ENCODE results near the gene IGF2R. TPM values are rescaled to one million over a fixed set of nuclear protein-coding genes. Genes with fewer than 3 reads are reported as not detected.
"Not testable (repeated sequence)": the region's sequence is repeated elsewhere in the genome, so short reads cannot be mapped to it uniquely, and the experiment has no call there.

The IGF2R gene
- total RNA-seq, 2 donors from 2014 or later = 50.8 TPM

- H3K4me3 ChIP-seq = no peak overlapping the region
- intact Hi-C loops (cut with DNase I) = no loop called here
- ATAC-seq = no peak
- TF ChIP-seq POLR2A (IDR thresholded peaks at IDR 0.05) = no peak
- no peak for TF ChIP-seq CTCF (IDR thresholded peaks at IDR 0.05)
- no peaks in the 10 kb centered on the region for H3K36me3 ChIP-seq (replicated peaks in 1 of 2; ENCODE audit: insufficient read depth in 1 of 2, low read depth in 2 of 2)
- no peak overlapping the region for H3K27ac ChIP-seq
- no peak for DNase-seq
- H3K9me3 ChIP-seq = no peaks in the 10 kb centered on the region
- H3K4me1 ChIP-seq = no peaks in the 10 kb centered on the region
- H3K27me3 ChIP-seq = no peaks in the 10 kb centered on the region
Measured at GRCh38 chr6:160110586-160111123, 141.8 kb downstream of the IGF2R start.

GRCh38 chr6:160111806-160112205, 142.9 kb downstream of the IGF2R start:
- ATAC-seq (no peak), DNase-seq (no peak)
- WGBS, 2 donors = 83 to 87% methylated on average over 4 of the region's 4 CpGs
- no peaks in the 10 kb centered on the region for H3K27me3 ChIP-seq
- H3K4me3 ChIP-seq = no peak overlapping the region
- no peaks in the 10 kb centered on the region for H3K4me1 ChIP-seq
- H3K36me3 ChIP-seq (replicated peaks in 1 of 2; ENCODE audit: insufficient read depth in 1 of 2, low read depth in 2 of 2) = no peaks in the 10 kb centered on the region
- no peak for TF ChIP-seq POLR2A (IDR thresholded peaks at IDR 0.05)
- no peak for TF ChIP-seq CTCF (IDR thresholded peaks at IDR 0.05)
- no peak overlapping the region for H3K27ac ChIP-seq
- intact Hi-C loops (cut with DNase I) = no loop called here
- no peaks in the 10 kb centered on the region for H3K9me3 ChIP-seq

GRCh38 chr6:160112628-160113299, 143.9 kb downstream of the IGF2R start:
- intact Hi-C loops (cut with DNase I) = no loop called here
- Histone ChIP-seq H3K4me1 (no peaks in the 10 kb centered on the region), H3K27me3 (no peaks in the 10 kb centered on the region), H3K9me3 (peaks cover 0 to 1% (median 0%) of the 10 kb centered on the region in 3 donors), H3K27ac (no peak overlapping the region), H3K4me3 (no peak overlapping the region), H3K36me3 (replicated peaks in 1 of 2; ENCODE audit: insufficient read depth in 1 of 2, low read depth in 2 of 2) (no peaks in the 10 kb centered on the region)
- TF ChIP-seq POLR2A (IDR thresholded peaks at IDR 0.05) (no peak), CTCF (IDR thresholded peaks at IDR 0.05) (no peak)
- ATAC-seq (no peak), DNase-seq (no peak)
- WGBS, 2 donors = 87 to 93% methylated on average over 6 of the region's 6 CpGs

GRCh38 chr6:160114536-160114935, 145.7 kb downstream of the IGF2R start:
- DNase-seq = not testable (repeated sequence)

GRCh38 chr6:160115421-160115820, 146.5 kb downstream of the IGF2R start:
- no peak for ATAC-seq
- WGBS, 2 donors = 96 to 100% methylated on average over 2 to 3 of the region's 3 CpGs
- TF ChIP-seq POLR2A (IDR thresholded peaks at IDR 0.05) = no peak
- TF ChIP-seq CTCF (IDR thresholded peaks at IDR 0.05) = no peak
- Histone ChIP-seq H3K36me3 (replicated peaks in 1 of 2; ENCODE audit: insufficient read depth in 1 of 2, low read depth in 2 of 2) (no peaks in the 10 kb centered on the region), H3K9me3 (peaks cover 0 to 7% (median 0%) of the 10 kb centered on the region in 3 donors), H3K27ac (no peak overlapping the region), H3K27me3 (no peaks in the 10 kb centered on the region), H3K4me3 (no peak overlapping the region), H3K4me1 (no peaks in the 10 kb centered on the region)
- no peak for DNase-seq
- intact Hi-C loops (cut with DNase I) = no loop called here

More at GRCh38 chr6:160114536-160114935, 145.7 kb downstream of the IGF2R start:
- H3K27ac ChIP-seq; H3K4me1 ChIP-seq; ATAC-seq; H3K27me3 ChIP-seq; H3K9me3 ChIP-seq; H3K4me3 ChIP-seq; intact Hi-C loops (cut with DNase I); H3K36me3 ChIP-seq (replicated peaks in 1 of 2; ENCODE audit: insufficient read depth in 1 of 2, low read depth in 2 of 2): not testable (repeated sequence)
- 94% methylated on average over 28 of the region's 29 CpGs; no CpG with 5 or more reads in 1 of the 2 donors for WGBS, 2 donors
